Keratinocyte (primary cell): ENCODE measurements around the gene LTBR.

Experiments used
- CTCF ChIP-seq, 3 experiments: IDR thresholded peaks in 1 of 3; conservative IDR thresholded peaks in 1 of 3; optimal IDR thresholded peaks in 1 of 3; 2 replicates in 2 of 3; 3 replicates in 1 of 3; pipeline versions ENCODE3 to v1.5.1; 2011; ENCODE audit warnings: low read length in 3 of 3, mild to moderate bottlenecking in 3 of 3, moderate library complexity in 2 of 3, control low read depth in 1 of 3, inconsistent platforms in 1 of 3; ENCODE audit not compliant: insufficient read depth in 2 of 3; ENCODE audit errors: extremely low read depth in 1 of 3
- EZH2 ChIP-seq: IDR thresholded peaks from one replicate; pipeline ENCODE4 v1.6.1; 2012; ENCODE audit warnings: inconsistent platforms, mild to moderate bottlenecking, low read length, moderate library complexity

- TF ChIP-seq CTCF (optimal IDR thresholded peaks at IDR 0.05 in 1 of 3, IDR thresholded peaks at IDR 0.05 in 1 of 3, conservative IDR thresholded peaks at IDR 0.05 in 1 of 3; ENCODE audit: extremely low read depth in 1 of 3, insufficient read depth in 2 of 3, low read length in 3 of 3) (no peak), EZH2 (no peak)
Measured at GRCh38 chr12:6360578-6361490, 23.1 kb upstream of the LTBR start.
